Endothelial cell (in vitro differentiated cells): ENCODE measurements around the gene RTKN. TPM values are rescaled to one million over a fixed set of nuclear protein-coding genes. Genes with fewer than 3 reads are reported as not detected.
A peak's percentile ranks its signal among the peaks of the same experiment; 100 is the strongest.

Experiments
- DNase-seq: peaks from one replicate; pipeline ENCODE4 v3.0.0; 2021; ENCODE audit warnings: low spot score
- H3K27ac Mint-ChIP-seq: one replicate; pipeline ENCODE4 v1.8.0; 2021; ENCODE audit warnings: mixed read lengths, inconsistent platforms; ENCODE audit not compliant: unreplicated experiment
- H3K27me3 Mint-ChIP-seq: one replicate; pipeline ENCODE4 v1.8.0; 2021; ENCODE audit warnings: mild to moderate bottlenecking, moderate library complexity, mixed read lengths, inconsistent platforms; ENCODE audit not compliant: unreplicated experiment
- H3K36me3 Mint-ChIP-seq: one replicate; pipeline ENCODE4 v1.8.0; 2021; ENCODE audit warnings: mild to moderate bottlenecking, low read depth, mixed read lengths, inconsistent platforms; ENCODE audit not compliant: unreplicated experiment
- H3K4me1 Mint-ChIP-seq: one replicate; pipeline ENCODE4 v1.8.0; 2021; ENCODE audit warnings: mild to moderate bottlenecking, mixed read lengths, inconsistent platforms; ENCODE audit not compliant: unreplicated experiment
- H3K4me3 Mint-ChIP-seq: one replicate; pipeline ENCODE4 v1.8.0; 2021; ENCODE audit warnings: mild to moderate bottlenecking, mixed read lengths, inconsistent platforms; ENCODE audit not compliant: unreplicated experiment
- H3K9me3 Mint-ChIP-seq: one replicate; pipeline ENCODE4 v1.8.0; 2021; ENCODE audit warnings: mixed read lengths, inconsistent platforms; ENCODE audit not compliant: unreplicated experiment
- total RNA-seq: library from RNA; stranded (reverse); fragmentation: NEBNext Ultra II Directional; extraction: Animal tissue kit (Norgen Biotek cat#: 25700); gene quantifications from one replicate; pipeline ENCODE4 v1.2.1, GENCODE V29; 2021; ENCODE audit not compliant: unreplicated experiment
- TF ChIP-seq, protein P1 (sequence below): fragments of 200-600 bp; sonication (generic); IDR thresholded peaks from one replicate; pipeline ENCODE4 v1.5.0; 2021; ENCODE audit warnings: antibody characterized with exemption; ENCODE audit not compliant: unreplicated experiment

The RTKN gene
- total RNA-seq, 1 donor from 2014 or later = 65.4 TPM

DNA sequence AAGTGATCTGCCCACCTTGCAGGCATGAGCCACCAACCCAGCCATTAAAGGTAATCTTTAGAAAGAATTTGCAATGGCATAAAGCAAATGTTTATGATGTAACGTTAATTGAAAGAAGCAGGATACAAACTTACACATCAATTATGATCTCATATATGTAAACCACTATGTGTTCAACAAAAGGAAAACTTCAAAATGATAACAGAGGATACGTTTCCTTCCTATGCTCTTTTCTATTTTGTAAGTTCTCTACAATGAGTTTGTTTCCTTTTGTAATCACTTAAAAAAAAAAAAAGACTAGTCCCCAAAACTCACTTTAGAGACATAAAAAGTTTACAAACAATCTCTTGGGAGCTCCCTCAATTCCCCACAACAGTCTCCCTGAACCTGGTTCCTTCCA, 21.7 kb downstream of the RTKN start:
- Mint-ChIP-seq H3K4me3 (peak overlapping the region; percentile 4), H3K36me3 (peaks cover 12% of the 10 kb centered on the region), H3K27ac (no peak overlapping the region), H3K27me3 (peaks cover 7% of the 10 kb centered on the region), H3K4me1 (peaks cover 18% of the 10 kb centered on the region), H3K9me3 (no peaks in the 10 kb centered on the region)
- TF ChIP-seq, protein P1, sequence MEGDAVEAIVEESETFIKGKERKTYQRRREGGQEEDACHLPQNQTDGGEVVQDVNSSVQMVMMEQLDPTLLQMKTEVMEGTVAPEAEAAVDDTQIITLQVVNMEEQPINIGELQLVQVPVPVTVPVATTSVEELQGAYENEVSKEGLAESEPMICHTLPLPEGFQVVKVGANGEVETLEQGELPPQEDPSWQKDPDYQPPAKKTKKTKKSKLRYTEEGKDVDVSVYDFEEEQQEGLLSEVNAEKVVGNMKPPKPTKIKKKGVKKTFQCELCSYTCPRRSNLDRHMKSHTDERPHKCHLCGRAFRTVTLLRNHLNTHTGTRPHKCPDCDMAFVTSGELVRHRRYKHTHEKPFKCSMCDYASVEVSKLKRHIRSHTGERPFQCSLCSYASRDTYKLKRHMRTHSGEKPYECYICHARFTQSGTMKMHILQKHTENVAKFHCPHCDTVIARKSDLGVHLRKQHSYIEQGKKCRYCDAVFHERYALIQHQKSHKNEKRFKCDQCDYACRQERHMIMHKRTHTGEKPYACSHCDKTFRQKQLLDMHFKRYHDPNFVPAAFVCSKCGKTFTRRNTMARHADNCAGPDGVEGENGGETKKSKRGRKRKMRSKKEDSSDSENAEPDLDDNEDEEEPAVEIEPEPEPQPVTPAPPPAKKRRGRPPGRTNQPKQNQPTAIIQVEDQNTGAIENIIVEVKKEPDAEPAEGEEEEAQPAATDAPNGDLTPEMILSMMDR = no peak
- DNase-seq = no peak

DNA sequence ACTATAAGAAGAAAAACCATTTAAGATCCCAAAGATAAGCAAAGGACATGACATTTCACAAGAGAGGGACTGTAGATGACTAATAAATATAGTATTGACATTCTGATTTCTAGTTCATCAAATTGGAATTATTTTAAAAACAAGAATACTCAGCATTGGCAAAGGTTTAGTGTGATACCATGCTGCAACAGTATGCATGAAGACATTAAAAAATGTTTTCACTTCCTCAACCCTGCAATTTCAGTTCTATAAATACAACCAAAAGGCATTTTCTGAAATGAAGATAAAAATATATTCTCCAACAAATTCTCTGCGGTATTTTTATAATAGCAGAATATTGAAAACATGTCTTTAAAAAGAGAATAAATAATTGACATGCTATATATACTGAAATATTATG, 22.4 kb downstream of the RTKN start:
- Mint-ChIP-seq H3K36me3 (peaks cover 8% of the 10 kb centered on the region), H3K9me3 (no peaks in the 10 kb centered on the region), H3K4me3 (no peak overlapping the region), H3K27me3 (peaks cover 9% of the 10 kb centered on the region), H3K4me1 (peaks cover 18% of the 10 kb centered on the region), H3K27ac (no peak overlapping the region)
- DNase-seq = no peak
- TF ChIP-seq, protein P1 = no peak

DNA sequence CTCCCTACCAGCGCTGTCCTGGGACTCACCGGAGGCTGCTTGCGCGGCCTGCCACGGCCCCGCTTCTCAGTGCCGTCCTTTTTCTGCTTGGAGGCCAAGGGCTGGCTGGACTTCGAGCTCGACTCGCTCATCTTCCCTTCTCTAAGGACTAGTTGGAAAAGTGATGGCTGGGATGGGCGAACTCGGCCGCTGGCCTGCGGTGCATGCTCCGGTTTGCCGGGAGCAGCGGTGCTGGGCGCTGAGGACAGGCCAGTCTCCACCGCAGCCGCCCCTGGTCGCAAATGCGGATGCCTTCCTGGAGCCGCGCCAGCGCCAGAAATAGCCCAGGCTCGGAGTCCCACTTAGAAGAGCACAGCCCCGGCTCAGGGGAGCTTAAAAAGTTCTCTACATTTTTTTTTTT, 23.4 kb downstream of the RTKN start:
- H3K4me3 Mint-ChIP-seq = no peak overlapping the region
- TF ChIP-seq, protein P1 = no peak
- no peak for DNase-seq
- H3K36me3 Mint-ChIP-seq = peaks cover 8% of the 10 kb centered on the region
- H3K27ac Mint-ChIP-seq = no peak overlapping the region
- peaks cover 24% of the 10 kb centered on the region for H3K4me1 Mint-ChIP-seq
- H3K27me3 Mint-ChIP-seq = peaks cover 9% of the 10 kb centered on the region
- no peaks in the 10 kb centered on the region for H3K9me3 Mint-ChIP-seq

GRCh38 chr2:74417763-74418162, 24.0 kb downstream of the RTKN start:
- peaks cover 9% of the 10 kb centered on the region for H3K27me3 Mint-ChIP-seq
- TF ChIP-seq, protein P1 = no peak
- H3K36me3 Mint-ChIP-seq = peaks cover 5% of the 10 kb centered on the region
- H3K4me1 Mint-ChIP-seq = peaks cover 24% of the 10 kb centered on the region
- H3K9me3 Mint-ChIP-seq = no peaks in the 10 kb centered on the region
- H3K27ac Mint-ChIP-seq = no peak overlapping the region
- no peak overlapping the region for H3K4me3 Mint-ChIP-seq
- no peak for DNase-seq

GRCh38 chr2:74417197-74417596, 24.5 kb downstream of the RTKN start:
- no peak overlapping the region for H3K4me3 Mint-ChIP-seq
- H3K36me3 Mint-ChIP-seq = peaks cover 3% of the 10 kb centered on the region
- no peaks in the 10 kb centered on the region for H3K9me3 Mint-ChIP-seq
- no peak overlapping the region for H3K27ac Mint-ChIP-seq
- no peak for DNase-seq
- peaks cover 25% of the 10 kb centered on the region for H3K4me1 Mint-ChIP-seq
- TF ChIP-seq, protein P1 = no peak
- H3K27me3 Mint-ChIP-seq = peaks cover 5% of the 10 kb centered on the region
